ENCODE results near the gene CTTN.

CTTN gene

DNA sequence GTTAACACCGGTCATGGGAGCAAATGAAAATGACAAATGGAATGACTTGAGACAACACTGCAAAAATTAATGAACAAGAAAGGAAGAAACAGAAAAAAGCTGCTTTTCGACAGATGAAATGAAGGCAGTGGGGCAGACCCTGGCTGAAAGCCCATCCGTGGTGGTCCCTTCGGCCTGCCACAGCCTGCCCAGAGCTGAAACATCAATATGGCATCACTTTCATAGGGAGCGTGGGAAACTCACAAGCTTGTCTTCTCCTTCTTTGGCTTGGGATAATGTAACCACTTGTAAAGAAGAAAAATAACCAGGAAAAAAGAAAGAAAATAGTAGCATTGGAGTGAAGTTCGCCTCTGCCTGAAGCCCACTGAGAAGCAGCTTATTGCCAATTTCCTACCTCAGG, 78.8 kb downstream of the CTTN start:
- no peak for DNase-seq (ENCODE audit: low read depth)

DNA sequence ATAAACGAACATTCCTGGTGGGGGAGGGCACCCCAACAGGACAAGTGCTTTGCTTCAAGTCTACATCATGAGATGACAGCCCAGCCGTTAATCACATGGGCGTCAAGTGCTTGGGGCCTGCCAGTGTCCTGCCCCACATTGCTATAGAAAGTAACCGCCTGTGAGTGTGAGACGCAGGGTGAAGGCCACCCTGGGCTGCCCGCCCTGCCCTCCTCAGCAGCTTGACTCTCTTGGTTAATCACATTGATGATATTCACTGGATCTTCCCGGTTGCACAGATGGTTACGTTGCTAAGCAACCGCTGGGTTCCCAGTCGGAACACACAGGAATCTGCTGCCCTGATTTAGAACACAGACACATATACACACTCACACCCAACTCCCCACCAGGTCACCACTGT, 79.3 kb downstream of the CTTN start:
- DNase-seq (ENCODE audit: low read depth): no peak

DNA sequence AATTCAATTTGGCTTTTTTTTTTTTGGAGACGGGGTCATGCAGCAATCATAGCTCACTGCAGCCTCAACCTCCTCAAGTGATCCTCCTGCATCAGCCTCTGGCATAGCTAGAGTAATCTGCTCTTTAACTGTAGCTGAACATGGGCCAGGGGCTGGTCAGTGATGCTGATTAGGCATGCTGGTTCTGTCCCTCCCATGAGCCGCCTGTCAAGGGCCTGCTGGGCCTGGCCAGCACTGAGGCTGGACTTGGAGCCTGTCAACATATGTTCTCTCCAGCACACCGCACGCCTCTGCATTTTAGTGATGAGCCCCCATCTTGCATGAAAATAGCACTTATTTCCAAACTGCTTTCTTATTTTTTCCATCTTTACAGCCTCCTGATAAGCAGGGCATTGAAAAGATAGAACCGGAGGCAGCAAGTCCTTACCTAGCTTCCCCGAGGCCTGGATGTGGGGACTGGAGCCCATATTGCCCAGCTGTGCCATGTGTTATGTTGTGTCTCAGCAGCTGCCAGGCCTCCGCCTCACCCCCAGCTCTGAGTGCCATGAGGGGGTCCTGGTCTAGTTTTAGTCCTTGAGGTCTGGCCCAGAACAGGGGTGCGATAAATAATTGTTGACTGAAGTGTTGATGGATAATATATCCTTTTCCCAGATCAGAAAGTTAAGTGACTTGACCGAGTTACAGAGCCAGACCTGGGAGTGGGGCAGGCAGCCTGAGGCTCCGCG, 80.0 kb downstream of the CTTN start:
- DNase-seq (ENCODE audit: low read depth): no peak

DNA sequence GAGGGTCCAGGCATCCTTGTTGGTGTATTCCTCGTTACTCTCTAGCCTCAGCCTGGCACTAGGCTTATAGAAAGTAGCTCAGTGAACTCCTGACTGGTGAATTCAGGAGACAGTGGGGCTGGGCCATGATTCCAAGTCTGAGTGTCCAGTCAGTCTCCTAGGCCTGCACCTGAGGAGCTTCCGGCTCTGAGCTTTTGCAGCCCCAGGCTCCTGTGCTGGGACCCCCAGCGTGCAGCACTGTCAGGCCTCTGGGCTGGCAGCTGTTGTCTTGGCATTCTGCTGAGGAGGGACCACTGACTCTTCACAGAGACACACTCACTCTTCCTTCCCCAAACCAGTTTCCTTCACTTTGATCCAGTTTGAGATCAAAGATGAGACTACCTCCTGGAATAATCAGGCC, 82.4 kb downstream of the CTTN start:
- no peak for DNase-seq (ENCODE audit: low read depth)

DNA sequence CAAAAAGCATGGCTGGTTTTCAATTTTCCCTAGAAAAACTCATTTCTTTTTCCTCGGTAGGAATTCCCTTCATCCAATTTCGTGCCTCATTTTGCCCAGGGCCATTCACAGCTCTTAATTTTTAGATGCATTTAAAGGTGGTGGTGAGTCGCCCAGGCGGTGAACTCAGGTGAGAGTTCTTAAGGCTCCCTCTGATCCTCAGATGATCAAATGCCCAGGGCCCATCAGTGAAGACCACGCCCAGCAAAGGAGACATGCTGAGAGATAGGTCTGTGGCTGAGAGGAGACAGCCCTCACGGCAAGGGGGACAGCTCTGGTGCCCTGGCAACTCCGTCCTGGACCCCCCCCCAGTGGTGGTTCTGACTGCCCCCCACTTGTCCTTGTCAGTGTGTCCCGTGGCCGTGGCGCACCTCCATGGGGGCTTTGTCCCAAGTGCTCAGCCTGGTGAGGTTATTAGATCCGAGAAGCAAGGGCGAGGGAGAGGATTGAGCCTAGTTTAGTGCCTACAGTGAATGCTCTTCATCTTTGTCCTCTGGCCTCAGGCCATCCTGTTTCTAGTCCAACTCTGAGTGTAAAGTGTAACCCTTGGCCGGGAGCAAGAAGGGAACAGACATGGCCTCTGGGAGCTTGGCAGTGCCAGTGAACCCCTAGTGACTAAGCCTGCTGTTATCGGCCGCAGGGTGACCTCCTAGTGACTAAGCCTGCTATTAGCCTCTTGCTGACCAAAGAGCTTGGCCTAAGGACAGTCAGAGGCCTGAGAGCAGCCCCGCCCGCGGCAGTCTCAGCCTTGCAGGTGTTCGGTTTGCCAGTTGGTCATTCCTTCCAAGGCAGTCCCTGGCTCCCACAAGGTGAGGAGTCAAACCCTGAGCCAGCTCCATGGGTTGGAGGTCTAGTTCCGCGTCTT, 83.5 kb downstream of the CTTN start:
- peak; percentile 70 for DNase-seq (ENCODE audit: low read depth)

DNA sequence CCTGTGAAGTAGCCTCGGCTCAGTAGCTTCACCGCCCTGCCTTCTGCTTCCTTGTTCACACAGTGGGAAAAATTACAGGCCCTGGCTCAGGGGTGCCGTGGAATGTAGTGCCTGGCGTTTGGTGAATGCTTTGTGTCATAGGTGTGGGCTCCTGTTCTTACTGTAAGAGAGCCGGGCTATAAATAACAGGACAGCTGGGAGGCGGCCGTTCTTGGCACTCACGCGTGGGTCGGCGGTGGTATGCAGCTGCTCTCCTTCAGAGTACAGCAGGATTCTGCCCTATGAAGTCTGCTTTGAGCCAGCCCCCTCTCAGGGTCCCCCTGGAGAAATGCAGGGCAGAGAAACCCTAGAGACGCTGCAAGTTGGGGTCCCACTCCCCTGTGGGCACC, 84.2 kb downstream of the CTTN start:
- DNase-seq (ENCODE audit: low read depth): no peak

DNA sequence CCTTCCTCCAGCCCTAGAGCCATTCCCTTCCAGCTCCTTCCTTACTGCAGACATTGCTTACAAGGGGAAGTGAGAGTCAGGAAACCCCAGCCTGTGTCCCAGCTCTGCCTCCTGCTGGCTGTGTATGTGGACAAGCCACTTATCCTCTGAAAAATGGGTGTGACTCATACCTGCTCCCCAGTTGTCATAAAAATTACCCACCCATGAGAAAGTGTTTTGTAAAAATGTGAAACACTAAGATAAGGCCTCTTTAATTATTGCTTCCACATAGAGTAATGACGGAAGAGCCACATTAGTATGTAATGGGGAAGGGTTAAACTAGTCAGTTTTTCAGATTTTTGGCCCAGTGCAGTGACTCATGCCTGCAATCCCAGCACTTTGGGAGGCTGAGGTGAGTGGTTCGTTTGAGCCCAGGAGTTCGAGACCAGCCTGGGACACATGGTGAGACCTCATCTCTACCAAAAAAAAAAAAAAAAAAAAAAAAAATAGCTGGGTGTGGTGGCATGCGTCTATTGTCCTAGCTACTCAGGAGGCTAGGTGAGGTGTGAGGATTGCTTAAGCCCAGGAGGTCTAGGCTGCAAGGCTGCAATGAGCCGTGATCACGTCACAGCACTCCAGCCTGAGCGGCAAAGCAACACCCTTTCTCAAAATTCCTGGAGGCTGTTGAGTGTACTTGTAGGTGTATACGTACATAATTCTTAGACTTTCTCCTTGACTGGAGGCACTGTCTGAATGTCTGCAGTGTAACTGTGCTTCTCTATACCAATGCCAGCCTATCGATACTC, 84.9 kb downstream of the CTTN start:
- peak; percentile 17 for DNase-seq (ENCODE audit: low read depth)

DNA sequence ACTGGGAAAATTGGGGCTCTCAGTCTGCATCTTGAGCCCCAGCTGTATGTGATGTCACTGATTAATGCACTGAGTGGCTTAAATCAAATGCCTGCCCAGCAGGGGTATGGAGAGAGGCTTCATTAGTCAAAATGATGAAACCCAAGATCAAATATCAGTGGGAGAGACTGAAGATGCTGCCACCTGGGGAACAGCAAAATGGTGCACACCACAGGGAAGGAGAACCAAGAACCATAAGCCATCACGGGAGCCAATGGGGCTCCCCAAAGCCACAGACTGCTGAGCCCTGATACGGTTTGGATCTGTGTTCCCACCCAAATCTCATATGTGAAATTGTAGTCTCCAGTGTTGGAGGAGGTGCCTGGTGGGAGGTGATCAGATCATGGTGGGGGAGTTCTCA, 85.6 kb downstream of the CTTN start:
- no peak for DNase-seq (ENCODE audit: low read depth)

DNA sequence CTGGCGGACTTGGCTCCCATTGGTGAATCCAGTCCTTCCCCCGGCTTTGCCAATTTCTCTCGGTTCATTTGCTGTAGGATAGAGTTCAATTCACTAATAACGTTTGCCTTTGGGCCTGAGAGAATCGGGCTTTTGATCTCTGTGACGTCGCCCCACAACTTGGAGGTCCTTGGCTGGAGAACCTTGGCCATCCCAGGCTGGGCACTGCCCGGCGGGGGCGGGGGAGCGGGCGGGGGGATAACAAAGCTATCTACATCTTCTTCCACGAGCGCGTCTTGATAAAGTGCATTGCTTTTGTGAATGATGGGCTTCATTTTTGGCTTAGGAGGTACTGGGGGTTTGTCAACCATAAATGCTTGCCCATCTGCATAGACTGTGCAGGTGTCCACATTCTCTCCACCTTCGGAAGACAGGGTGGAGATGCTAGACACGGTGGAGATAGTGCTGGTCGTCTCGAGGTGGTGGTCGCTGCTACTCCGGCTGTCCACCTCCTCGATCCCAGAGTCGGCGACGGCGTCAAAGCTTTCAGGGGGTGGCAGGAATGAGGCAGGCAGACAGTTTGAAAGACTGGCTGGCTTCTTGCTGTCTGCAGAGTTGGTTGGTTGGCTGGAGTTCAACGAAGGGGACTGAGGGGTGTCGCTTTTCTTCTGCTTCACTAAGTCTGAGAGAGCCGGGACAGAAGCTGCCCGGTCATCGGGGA, 87.1 kb downstream of the CTTN start:
- DNase-seq (ENCODE audit: low read depth): no peak

DNA sequence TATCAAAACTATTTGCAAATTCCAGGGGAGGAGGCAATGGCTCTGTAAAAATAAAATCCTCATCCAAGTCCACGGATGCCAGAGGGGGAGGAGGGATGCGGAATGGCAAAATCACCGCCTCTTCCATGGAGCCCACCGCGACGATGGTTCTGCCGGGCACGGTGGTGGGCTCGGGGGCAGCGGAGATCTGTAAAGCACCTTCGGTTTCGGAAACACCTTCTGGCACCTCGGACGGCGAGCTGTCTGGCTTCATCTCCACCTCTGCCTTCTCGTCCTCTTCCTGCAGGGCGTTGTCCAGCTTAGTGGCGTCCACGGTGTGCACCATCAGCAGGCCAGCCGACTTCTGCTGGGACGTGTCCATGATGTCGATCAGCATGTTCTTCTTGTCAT, 87.7 kb downstream of the CTTN start:
- DNase-seq (ENCODE audit: low read depth): no peak

Measured in fibroblast of gingiva (primary cell).